NCI-H1092 treated with DMSO at 0.1 percent for 48 hours (cell line): ENCODE data around the gene AMH.

Experiments used
- DNase-seq: peaks from one replicate; lab custom pipeline; 2025; lab: John Stamatoyannopoulos, UW

The AMH gene

GRCh38 chr19:2249880-2250765, 1.0 kb downstream of the AMH start:
- DNase-seq, result no peak

- no peak for DNase-seq
These were observed 1.6 kb downstream of the AMH start for GRCh38 chr19:2250766-2251105.

DNA sequence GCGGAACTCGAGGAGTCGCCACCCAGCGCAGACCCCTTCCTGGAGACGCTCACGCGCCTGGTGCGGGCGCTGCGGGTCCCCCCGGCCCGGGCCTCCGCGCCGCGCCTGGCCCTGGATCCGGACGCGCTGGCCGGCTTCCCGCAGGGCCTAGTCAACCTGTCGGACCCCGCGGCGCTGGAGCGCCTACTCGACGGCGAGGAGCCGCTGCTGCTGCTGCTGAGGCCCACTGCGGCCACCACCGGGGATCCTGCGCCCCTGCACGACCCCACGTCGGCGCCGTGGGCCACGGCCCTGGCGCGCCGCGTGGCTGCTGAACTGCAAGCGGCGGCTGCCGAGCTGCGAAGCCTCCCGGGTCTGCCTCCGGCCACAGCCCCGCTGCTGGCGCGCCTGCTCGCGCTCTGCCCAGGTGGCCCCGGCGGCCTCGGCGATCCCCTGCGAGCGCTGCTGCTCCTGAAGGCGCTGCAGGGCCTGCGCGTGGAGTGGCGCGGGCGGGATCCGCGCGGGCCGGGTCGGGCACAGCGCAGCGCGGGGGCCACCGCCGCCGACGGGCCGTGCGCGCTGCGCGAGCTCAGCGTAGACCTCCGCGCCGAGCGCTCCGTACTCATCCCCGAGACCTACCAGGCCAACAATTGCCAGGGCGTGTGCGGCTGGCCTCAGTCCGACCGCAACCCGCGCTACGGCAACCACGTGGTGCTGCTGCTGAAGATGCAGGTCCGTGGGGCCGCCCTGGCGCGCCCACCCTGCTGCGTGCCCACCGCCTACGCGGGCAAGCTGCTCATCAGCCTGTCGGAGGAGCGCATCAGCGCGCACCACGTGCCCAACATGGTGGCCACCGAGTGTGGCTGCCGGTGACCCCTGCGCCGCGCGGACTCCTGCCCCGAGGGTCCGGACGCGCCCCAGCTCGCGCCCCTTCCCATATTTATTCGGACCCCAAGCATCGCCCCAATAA, 2.3 kb downstream of the AMH start:
- no peak for DNase-seq

DNA sequence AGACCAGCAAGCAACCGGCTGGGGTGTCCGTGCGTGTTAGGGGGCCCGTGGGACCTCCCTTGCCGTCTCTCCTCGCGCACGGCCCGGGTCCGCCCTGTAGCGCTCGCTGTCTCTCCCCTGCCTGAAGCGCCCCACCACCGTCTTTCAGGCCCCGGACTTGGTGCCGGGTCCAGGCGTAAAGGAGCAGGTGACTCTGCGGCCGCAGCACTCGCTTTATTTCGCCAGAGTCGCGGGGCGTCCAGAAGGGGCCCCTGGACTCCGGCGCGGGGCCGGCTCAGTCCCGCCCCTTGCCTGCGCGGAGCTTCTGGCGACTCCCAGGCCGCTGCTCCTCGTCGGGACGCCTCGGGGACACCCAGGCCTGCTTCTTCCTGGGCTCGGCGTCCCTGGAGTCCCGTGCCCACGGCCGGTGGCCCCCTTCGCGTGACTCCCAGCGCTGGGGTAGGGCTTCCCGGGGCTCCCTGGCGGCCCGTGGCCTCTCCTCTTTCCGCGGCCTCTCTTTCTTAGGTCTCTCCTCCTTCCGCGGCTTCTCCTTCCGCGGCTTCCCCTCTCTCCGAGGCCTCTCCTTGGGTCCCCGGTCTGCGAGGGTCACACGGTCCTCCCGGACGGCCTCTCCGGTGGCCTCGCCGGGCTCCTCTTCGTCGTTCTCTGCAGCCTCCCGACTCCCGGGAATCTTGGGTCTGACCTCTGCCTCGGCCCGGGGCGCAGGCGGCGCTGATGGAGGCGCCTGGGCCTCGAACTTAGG, 3.1 kb downstream of the AMH start:
- DNase-seq, result no peak

- DNase-seq, result no peak
These were observed 3.6 kb downstream of the AMH start for GRCh38 chr19:2252797-2253105.

GRCh38 chr19:2253106-2254063, 4.3 kb downstream of the AMH start:
- DNase-seq, result peak; percentile 12

- no peak for DNase-seq
These were observed 5.1 kb downstream of the AMH start for GRCh38 chr19:2254064-2254872.

GRCh38 chr19:2255112-2255845, 6.2 kb downstream of the AMH start:
- peak; percentile 23 for DNase-seq

GRCh38 chr19:2255982-2256685, 7.0 kb downstream of the AMH start, which contains the start of gene JSRP1:
TSS of gene JSRP1 (minus strand) at chr19:2256417. CDS start at chr19:2255314, 1,103 bp downstream.
- DNase-seq, result no peak

GRCh38 chr19:2259336-2259735, 10.2 kb downstream of the AMH start:
- DNase-seq, result no peak

DNA sequence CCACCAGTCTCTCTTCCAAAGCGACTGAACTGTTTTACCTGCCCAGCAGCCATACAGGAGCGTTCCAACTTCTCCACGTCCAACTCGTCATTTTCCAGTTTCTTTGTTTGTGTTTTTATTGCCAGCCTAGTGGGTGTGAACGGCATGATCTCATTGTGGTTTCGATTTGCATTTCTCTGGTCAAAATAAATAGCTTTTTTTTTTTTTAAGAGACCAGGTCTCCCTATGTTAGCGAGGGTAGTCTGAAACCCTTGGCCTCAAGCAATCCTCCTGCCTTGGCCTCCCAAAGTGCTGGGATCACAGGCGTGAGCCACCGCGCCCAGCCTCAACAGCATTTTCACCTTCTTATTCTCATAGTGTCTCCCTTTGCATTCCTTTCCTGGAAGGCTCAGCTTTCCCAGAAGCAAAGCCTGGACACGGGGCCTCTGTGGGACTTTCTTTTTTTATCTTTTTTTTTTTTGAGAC, 11.2 kb downstream of the AMH start:
- DNase-seq, result no peak

DNA sequence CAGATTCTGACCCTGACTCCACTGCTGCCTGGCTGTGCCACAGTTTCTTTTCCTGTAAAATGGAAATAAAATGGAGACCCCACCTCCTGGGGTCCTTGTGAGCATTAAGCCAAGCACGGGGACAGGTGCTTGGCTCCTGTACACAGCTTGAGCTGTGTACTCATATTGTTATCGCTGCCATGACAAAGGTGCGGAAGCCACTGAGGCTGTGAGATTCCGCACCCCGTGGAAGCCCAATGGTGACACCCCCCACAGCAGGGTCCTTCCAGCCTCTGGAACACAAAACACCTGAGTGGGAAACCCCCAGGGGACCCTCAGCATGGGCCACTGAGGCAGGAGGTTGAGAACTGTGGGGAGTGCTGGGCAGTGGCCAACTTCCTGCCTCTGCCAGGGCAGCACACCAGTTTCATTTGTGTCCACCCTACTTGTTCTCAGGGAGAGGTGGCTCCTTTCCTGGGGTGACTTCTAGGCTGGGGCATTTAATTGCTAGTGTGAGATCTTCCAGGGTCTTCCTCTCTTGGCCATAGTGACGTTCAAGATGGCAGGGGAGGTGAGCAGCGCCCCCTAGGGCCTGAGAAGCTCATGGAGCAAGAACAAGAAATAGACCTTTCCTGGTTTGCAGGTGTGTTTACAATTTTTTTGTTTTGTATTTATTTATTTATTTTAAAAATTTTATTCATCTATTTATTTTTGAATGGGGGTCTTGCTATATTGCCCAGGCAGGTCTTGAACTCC, 12.5 kb downstream of the AMH start:
- DNase-seq, result no peak

DNA sequence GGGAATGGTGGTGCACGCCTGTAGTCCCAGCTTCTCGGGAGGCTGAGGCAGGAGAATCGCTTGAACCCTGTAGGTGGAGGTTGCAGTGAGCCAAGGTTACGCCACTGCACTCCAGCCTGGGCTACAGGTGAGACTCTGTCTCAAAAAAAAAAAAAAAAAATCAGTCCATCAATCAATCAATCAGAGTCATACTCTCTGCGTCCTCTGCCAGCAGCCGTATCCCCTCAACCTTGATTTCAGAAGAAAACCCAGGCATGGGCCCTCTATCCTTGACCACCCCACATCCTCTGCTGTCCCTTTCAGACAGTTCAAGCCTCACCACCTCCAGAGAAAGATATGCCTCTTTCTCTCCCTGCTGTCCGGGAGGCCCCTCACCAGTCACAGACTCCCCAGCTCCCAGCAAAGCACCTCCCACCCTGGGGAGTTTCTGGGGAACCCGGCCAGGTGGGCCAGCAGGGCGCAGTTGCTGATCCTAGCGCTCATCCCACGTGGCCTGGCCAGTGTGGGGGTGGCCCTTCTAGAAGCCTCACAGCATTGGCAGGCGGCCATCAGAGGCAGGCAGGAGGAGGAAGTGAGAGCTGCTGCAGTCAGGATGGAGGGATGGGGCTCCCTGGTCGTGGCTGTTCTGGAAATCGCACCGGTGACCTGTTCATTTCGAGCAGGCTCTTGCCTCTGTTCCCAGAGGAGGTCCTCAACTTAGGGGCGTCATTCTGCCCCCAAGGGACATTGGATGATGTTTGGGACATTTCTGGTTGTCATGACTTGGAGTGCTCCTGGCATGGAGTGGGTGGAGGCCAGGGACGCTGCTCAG, 17.3 kb downstream of the AMH start:
- DNase-seq, result peak; percentile 63

- DNase-seq, result no peak
These were observed 19.3 kb downstream of the AMH start for GRCh38 chr19:2268480-2268830.

DNA sequence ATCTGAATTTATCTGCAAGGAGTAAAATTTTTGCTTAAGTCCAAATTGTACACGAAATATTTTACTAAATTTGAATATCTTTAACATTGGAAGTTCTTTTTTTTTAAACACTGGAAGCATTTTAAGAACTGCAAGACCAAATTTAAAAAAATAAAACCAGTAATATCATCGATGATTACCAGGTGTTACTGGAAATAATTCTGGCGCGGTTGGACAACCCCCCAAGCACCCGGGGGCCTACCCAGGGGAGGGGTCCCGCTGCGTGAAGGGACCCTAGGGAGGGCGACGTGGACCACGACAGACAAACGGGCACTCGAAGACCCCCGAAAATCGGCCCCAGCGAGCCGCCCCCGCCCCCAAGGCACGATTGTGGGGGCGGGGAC, 19.7 kb downstream of the AMH start:
- no peak for DNase-seq

DNA sequence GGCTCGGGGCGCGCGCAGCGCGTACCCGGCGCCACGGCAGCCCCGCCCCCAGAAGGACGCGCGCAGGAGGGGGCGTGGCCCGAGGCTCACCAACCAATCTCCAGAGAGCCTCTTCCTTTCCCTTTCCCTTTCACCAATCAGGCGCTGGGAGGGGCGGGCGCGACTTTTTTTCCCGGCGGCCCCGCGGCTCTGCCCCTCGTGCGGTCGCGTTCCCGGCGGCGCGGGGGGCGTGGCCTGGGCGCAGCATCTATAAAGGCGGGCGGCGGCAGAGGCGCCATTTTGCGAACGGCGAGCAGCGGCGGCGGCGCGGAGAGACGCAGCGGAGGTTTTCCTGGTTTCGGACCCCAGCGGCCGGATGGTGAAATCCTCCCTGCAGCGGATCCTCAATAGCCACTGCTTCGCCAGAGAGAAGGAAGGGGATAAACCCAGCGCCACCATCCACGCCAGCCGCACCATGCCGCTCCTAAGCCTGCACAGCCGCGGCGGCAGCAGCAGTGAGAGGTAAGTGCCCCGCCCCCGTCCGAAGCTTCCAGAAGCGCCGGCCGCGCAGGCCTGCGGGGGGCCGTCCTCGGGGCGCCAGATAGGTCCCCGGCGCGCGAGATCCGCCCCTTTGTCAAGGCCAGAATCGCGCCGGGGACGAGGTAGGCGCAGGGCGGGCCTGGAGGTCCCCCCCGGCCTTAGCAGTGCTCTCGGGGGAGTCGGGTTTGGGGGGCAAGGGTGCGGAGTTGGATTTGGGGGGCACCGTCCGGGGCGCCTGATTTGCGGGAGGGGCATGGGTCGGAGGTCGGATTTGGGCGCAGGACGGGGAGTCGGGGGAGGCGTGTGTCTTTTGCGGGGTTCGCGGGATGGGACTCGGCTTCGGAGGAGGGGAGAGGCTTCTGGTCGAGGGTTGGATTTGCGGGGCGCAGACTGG, 20.4 kb downstream of the AMH start:
- DNase-seq, result peak; percentile 97

DNA sequence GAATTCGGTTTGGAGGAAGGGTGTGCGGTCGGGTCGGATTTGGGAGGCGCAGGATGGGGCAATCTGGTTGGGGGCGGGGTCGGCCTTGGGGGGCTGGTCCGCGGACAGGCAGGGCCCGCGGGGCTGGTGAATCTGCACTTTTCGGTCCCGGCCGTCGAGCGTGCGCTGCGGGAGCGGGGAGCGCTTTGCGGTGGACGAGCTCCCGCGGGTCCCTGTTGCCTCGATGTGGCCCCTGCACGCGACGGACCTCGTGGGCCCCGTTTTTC, 21.0 kb downstream of the AMH start:
- DNase-seq, result no peak
